ENCODE data around the gene HJV.

The HJV gene

DNA sequence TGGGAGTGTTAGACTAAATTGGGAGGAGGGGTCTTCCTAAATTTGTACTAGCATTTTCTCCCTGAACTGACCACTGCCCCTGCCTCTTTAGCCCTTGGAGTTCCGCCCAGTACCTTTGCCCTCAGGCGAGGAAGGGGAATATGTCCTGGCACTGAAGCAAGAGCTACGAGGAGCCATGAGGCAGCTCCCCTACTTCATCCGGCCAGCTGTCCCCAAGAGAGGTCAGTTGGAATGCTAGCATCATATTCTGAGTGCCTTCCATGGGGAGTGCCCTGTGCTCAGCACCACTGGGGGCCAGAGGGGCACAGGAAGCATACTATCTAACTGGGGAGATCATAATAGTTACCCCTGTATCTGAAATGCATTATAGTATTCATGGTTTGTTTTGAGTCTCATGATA, 46.3 kb downstream of the HJV start:
- no peak for DNase-seq

DNA sequence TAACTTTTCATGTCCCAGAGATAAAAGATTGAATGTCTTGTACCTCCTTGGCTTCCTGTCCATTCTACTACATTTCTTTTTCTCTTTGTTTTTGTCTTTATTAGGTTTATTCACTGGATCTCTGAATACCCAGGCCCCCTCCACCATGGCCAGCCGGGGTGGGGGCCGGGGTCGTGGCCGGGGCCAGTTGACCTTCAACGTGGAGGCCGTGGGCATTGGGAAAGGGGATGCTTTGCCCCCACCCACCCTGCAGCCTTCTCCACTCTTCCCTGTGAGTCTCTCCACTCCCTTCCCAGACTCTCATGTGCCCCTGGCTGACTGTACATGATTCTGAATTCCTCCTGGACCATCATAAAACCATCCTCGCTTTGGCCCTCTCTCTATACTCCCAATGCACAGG, 46.8 kb downstream of the HJV start:
- DNase-seq, result no peak

DNA sequence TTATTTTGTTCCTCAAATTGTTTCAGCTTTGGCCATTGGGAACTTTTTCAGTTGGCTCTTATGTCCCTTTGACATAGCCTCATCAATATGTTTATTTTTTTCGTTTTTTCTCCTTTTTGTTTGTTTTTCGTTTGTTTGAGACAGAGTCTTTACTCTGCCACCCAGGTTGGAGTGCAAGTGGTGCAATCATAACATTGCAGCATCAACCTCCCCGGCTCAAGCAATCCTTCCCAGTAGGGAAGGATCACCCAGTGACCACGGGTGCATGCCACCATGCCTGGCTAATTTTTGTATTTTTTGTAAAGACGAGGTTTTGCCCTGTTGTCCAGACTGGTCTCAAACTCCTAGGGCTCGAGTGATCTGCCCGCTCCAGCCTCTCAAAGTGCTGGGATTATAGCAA, 49.0 kb downstream of the HJV start:
- DNase-seq, result no peak

All from NCI-H446 treated with DMSO at 0.1 percent for 48 hours (cell line).